ENCODE measurements around the gene ERGIC3. TPM values are rescaled to one million over a fixed set of nuclear protein-coding genes. Genes with fewer than 3 reads are reported as not detected.

Gene ERGIC3
- total and polyA plus RNA-seq, 2 donors (not counting 3 experiments of a cell fraction or from before 2014, with no cell fraction given), result 203 to 419 TPM

- TF ChIP-seq MYC (IDR thresholded peaks at IDR 0.05; ENCODE audit: low read depth, low read length) (no peak), POLR2AphosphoS5 (IDR thresholded peaks at IDR 0.05; ENCODE audit: insufficient read depth, low read depth, low read length) (no peak), CTCF (IDR thresholded peaks at IDR 0.05; ENCODE audit: extremely low read depth in 1 of 2, insufficient read depth in 1 of 2, low read depth in 1 of 2, low read length in 2 of 2) (no peak), JUN (IDR thresholded peaks at IDR 0.05; ENCODE audit: borderline replicate concordance, insufficient read depth, insufficient read length, low read depth) (no peak), MAX (IDR thresholded peaks at IDR 0.05; ENCODE audit: insufficient read depth, insufficient read length) (no peak), POLR2A (IDR thresholded peaks at IDR 0.05; ENCODE audit: low read depth, low read length) (no peak), GATA2 (IDR thresholded peaks at IDR 0.05; ENCODE audit: insufficient read depth, insufficient read length, low read depth, low read length) (no peak), FOS (IDR thresholded peaks at IDR 0.05; ENCODE audit: borderline replicate concordance, insufficient read depth, low read length) (no peak), EZH2 (IDR thresholded peaks at IDR 0.05; ENCODE audit: borderline replicate concordance, low read depth, low read length, severe bottlenecking) (no peak)
Observed at GRCh38 chr20:35555951-35556645, 14.2 kb downstream of the ERGIC3 start.

More at GRCh38 chr20:35555951-35556645, 14.2 kb downstream of the ERGIC3 start:
- dilution Hi-C loops (cut with MboI; ENCODE audit: extremely low pct_ligation_motif_present, low sequenced_read_pairs), result no loop called here
- FAIRE-seq (no peak), DNase-seq (ENCODE audit: low read depth, low spot score) (no peak)
- intact Hi-C loops (cut with micrococcal nuclease), result no loop called here
- BruUV-seq (replicated peaks), result no TSS peak
- POLR2A ChIA-PET, result no interaction called here
- Histone ChIP-seq H3K27me3 (ENCODE audit: control insufficient read depth in 2 of 2, insufficient read depth in 2 of 2, low read length in 2 of 2) (no peaks in the 10 kb centered on the region), H3K4me1 (ENCODE audit: control insufficient read depth, extremely low read depth, insufficient read depth, low read length) (no peaks in the 10 kb centered on the region), H3K9me3 (replicated peaks; ENCODE audit: control insufficient read depth, insufficient read depth, low read length) (no peaks in the 10 kb centered on the region), H2AFZ (ENCODE audit: low read depth, low read length) (no peak overlapping the region), H3K9me1 (replicated peaks; ENCODE audit: control insufficient read depth, extremely low read depth, insufficient read depth, low read length) (no peaks in the 10 kb centered on the region), H3K9ac (replicated peaks; ENCODE audit: extremely low read depth, insufficient read depth, low read length) (no peak overlapping the region), H3K27ac (ENCODE audit: insufficient read depth, low read depth, low read length) (no peak overlapping the region), H3K79me2 (ENCODE audit: control insufficient read depth, insufficient read depth, low read length) (no peaks in the 10 kb centered on the region), H3K36me3 (ENCODE audit: control insufficient read depth in 2 of 2, extremely low read depth in 1 of 2, insufficient read depth in 2 of 2, low read length in 2 of 2) (peaks cover 5 to 40% of the 10 kb centered on the region in 2 experiments), H4K20me1 (replicated peaks; ENCODE audit: control insufficient read depth, extremely low read depth, insufficient read depth, low read length) (no peaks in the 10 kb centered on the region), H3K4me3 (replicated peaks in 1 of 3; ENCODE audit: insufficient read depth in 1 of 3, low read depth in 1 of 3, low read length in 3 of 3) (no peak overlapping the region), H3K4me2 (ENCODE audit: insufficient read depth, low read length) (no peak overlapping the region)
- CTCF ChIA-PET, result interaction anchor here (1.0 kb wide), 1 partner anchor 23 kb away, joined by 3 read pairs; no protein-coding TSS in a partner anchor
